ENCODE data around the gene EPGN. TPM values are rescaled to one million over a fixed set of nuclear protein-coding genes. Genes with fewer than 3 reads are reported as not detected.

EPGN gene
- total and polyA plus RNA-seq, 2 of the 13 experiments (the other 11 are each of a cell fraction or from before 2014, with no cell fraction given): not detected

DNA sequence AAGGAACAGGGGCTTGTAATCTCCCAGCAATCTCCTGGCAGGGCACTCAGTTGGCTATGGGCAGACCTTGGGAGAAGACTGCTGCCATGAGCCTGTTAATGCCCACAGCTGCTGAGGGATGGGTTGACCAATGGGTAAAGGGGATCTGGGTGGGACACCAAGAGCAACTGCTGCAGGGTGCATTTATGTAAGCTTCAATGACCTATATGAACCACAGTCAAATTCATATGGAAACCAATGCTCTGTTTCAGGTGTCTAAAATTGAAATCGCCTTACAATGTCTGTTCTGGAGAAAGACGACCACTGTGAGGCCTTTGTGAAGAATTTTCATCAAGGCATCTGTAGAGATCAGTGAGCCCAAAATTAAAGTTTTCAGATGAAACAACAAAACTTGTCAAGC lies 6.1 kb downstream of the EPGN start:
- no peaks in the 10 kb centered on the region for H3K36me3 ChIP-seq (replicated peaks in 1 of 2; ENCODE audit: control insufficient read depth in 1 of 2, insufficient read depth in 2 of 2, low read length in 2 of 2)
- H3K4me2 ChIP-seq (ENCODE audit: low read depth, low read length): no peak overlapping the region
- no peak overlapping the region for H3K4me3 ChIP-seq (replicated peaks in 1 of 3; ENCODE audit: insufficient read depth in 1 of 3, low read depth in 2 of 3, low read length in 3 of 3)
- 54% methylated on average over 2 of the region's 2 CpGs for WGBS (ENCODE audit: low lambda C conversion rate)
- H3K4me1 ChIP-seq (ENCODE audit: insufficient read depth, low read length): no peaks in the 10 kb centered on the region
- H3K9me3 ChIP-seq (ENCODE audit: low read length): no peaks in the 10 kb centered on the region
- no peak overlapping the region for H2AFZ ChIP-seq (ENCODE audit: low read length)
- H4K20me1 ChIP-seq (ENCODE audit: insufficient read depth, low read length): no peaks in the 10 kb centered on the region
- no TSS peak for BruUV-seq (replicated peaks)
- H3K27ac ChIP-seq (ENCODE audit: extremely low read length, insufficient read depth, low read length): no peak overlapping the region
- intact Hi-C loops (cut with micrococcal nuclease; ENCODE audit: unreplicated experiment) (no loop called here), in situ Hi-C loops (cut with HindIII; ENCODE audit: extremely low pct_ligation_motif_present, low pct_unique_long_range_greater_than_20kb) (loop anchor here (5.0 kb wide), 1 partner anchor 122 kb away; no protein-coding TSS in a partner anchor)
- ChIA-PET POLR2A (no interaction called here), CTCF (ENCODE audit: low intra/inter-chr PET ratio, low total read pairs) (no interaction called here)
- H3K27me3 ChIP-seq (ENCODE audit: control insufficient read depth in 1 of 2, insufficient read depth in 2 of 2, low read length in 2 of 2): no peaks in the 10 kb centered on the region
- no peak for ATAC-seq
- FAIRE-seq: no peak
- H3K79me2 ChIP-seq (ENCODE audit: insufficient read depth, low read length): no peaks in the 10 kb centered on the region
- H3K9ac ChIP-seq (ENCODE audit: insufficient read depth, low read depth, low read length): no peak overlapping the region
- no peak for DNase-seq (ENCODE audit: low spot score)
- no peak for TF ChIP-seq RAD51 (IDR thresholded peaks at IDR 0.05; ENCODE audit: borderline replicate concordance)
- no peak for TF ChIP-seq AGO1 (IDR thresholded peaks at IDR 0.05; ENCODE audit: low read depth, low read length, poor library complexity, severe bottlenecking)
- TF ChIP-seq, protein P1, sequence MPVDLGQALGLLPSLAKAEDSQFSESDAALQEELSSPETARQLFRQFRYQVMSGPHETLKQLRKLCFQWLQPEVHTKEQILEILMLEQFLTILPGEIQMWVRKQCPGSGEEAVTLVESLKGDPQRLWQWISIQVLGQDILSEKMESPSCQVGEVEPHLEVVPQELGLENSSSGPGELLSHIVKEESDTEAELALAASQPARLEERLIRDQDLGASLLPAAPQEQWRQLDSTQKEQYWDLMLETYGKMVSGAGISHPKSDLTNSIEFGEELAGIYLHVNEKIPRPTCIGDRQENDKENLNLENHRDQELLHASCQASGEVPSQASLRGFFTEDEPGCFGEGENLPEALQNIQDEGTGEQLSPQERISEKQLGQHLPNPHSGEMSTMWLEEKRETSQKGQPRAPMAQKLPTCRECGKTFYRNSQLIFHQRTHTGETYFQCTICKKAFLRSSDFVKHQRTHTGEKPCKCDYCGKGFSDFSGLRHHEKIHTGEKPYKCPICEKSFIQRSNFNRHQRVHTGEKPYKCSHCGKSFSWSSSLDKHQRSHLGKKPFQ (CRISPR knock-in tag; IDR thresholded peaks at IDR 0.05; ENCODE audit: insufficient replicate concordance): no peak
- TF ChIP-seq, protein P2, sequence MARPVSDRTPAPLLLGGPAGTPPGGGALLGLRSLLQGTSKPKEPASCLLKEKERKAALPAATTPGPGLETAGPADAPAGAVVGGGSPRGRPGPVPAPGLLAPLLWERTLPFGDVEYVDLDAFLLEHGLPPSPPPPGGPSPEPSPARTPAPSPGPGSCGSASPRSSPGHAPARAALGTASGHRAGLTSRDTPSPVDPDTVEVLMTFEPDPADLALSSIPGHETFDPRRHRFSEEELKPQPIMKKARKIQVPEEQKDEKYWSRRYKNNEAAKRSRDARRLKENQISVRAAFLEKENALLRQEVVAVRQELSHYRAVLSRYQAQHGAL (CRISPR knock-in tag; IDR thresholded peaks at IDR 0.05; ENCODE audit: not compliant biosample characterization): no peak
- TF ChIP-seq, protein P3, sequence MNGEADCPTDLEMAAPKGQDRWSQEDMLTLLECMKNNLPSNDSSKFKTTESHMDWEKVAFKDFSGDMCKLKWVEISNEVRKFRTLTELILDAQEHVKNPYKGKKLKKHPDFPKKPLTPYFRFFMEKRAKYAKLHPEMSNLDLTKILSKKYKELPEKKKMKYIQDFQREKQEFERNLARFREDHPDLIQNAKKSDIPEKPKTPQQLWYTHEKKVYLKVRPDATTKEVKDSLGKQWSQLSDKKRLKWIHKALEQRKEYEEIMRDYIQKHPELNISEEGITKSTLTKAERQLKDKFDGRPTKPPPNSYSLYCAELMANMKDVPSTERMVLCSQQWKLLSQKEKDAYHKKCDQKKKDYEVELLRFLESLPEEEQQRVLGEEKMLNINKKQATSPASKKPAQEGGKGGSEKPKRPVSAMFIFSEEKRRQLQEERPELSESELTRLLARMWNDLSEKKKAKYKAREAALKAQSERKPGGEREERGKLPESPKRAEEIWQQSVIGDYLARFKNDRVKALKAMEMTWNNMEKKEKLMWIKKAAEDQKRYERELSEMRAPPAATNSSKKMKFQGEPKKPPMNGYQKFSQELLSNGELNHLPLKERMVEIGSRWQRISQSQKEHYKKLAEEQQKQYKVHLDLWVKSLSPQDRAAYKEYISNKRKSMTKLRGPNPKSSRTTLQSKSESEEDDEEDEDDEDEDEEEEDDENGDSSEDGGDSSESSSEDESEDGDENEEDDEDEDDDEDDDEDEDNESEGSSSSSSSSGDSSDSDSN (CRISPR knock-in tag; IDR thresholded peaks at IDR 0.05): no peak
- TF ChIP-seq, protein P4, sequence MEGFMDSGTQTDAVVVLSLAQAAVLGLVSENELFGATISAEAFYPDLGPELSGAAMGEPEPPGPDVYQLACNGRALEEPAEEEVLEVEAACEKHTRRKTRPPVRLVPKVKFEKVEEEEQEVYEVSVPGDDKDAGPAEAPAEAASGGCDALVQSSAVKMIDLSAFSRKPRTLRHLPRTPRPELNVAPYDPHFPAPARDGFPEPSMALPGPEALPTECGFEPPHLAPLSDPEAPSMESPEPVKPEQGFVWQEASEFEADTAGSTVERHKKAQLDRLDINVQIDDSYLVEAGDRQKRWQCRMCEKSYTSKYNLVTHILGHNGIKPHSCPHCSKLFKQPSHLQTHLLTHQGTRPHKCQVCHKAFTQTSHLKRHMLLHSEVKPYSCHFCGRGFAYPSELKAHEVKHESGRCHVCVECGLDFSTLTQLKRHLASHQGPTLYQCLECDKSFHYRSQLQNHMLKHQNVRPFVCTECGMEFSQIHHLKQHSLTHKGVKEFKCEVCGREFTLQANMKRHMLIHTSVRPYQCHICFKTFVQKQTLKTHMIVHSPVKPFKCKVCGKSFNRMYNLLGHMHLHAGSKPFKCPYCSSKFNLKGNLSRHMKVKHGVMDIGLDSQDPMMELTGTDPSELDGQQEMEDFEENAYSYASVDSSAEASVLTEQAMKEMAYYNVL (CRISPR knock-in tag; IDR thresholded peaks at IDR 0.05; ENCODE audit: borderline replicate concordance): no peak
- TF ChIP-seq, protein P5, sequence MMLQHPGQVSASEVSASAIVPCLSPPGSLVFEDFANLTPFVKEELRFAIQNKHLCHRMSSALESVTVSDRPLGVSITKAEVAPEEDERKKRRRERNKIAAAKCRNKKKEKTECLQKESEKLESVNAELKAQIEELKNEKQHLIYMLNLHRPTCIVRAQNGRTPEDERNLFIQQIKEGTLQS (CRISPR knock-in tag; IDR thresholded peaks at IDR 0.05): no peak
- no peak for TF ChIP-seq EHMT2 (IDR thresholded peaks at IDR 0.05; ENCODE audit: borderline replicate concordance, low read depth, low read length)
- no peak for TF ChIP-seq ZNF180 (CRISPR knock-in tag; IDR thresholded peaks at IDR 0.05; ENCODE audit: borderline replicate concordance, low read depth)
- no peak for TF ChIP-seq ZNF382 (CRISPR knock-in tag; IDR thresholded peaks at IDR 0.05; ENCODE audit: borderline replicate concordance)
- no peak for TF ChIP-seq ZNF672 (CRISPR knock-in tag; IDR thresholded peaks at IDR 0.05)
- no peak for TF ChIP-seq NFE2L1 (CRISPR knock-in tag; IDR thresholded peaks at IDR 0.05; ENCODE audit: borderline replicate concordance)
